RPMI8226 (cell line): ENCODE measurements around the gene RPL23.

Experiments
- DNase-seq: peaks from one replicate; pipeline ENCODE4 v3.0.0-alpha.2; 2015

The RPL23 gene

GRCh38 chr17:38853292-38854219, at the start of gene RPL23:
TSS of gene RPL23 (minus strand) at chr17:38853721. CDS start at chr17:38853710, 11 bp downstream.
- peak; percentile 98 for DNase-seq

DNA sequence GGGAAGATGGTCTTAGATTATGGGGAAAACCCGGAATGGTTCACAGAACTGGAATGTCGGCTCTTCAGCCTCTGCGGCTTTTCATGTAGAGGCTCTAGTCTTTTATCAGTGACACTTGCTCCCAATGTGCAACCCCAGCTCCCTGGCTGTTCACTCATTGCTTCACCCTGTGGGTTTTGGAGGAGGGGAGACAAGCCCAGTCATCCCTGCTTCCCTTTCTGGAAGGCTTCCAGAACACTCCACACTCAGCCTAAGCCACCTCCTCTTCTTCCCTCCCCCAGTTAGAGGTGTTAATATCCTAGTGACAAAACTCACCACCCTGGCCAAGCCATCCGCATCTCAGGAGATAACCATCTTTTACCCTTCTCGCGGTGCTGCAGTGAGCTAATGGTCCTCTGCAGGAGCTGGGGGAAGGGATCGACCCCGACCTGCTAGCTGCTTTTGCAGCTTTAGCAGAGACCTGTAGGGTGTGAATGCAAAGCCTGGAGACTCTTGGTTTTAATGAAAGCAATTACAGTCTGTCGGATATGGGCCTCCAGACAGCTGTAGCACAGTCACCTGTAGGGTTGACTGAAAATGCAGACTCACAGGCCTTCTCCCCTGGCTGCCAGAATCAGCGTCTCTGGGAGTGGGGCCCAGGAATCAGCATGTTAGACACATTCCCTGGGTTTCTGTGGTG, 47.6 kb upstream of the RPL23 start:
- no peak for DNase-seq

DNA sequence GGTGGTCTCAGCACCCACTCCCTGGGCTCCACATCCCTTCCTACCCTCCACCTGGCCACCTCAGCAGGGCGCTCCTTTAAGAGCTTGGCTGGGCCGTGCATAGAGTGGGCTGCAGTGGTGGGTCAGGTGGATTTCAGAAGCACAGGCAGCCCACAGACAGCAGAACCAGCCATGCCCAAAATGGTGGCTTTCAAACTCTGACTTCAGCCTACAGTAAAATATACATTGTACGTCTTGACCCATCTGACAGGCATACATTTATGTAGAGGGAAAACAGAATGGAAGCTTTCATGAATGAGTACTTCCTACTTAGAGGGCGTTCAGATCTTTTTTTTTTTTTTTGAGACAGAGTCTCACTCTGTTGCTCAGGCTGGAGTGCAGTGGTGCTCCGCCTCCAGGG, 45.9 kb upstream of the RPL23 start:
- no peak for DNase-seq

- peak; percentile 95 for DNase-seq
Measured at GRCh38 chr17:38898812-38899348, 45.4 kb upstream of the RPL23 start.

DNA sequence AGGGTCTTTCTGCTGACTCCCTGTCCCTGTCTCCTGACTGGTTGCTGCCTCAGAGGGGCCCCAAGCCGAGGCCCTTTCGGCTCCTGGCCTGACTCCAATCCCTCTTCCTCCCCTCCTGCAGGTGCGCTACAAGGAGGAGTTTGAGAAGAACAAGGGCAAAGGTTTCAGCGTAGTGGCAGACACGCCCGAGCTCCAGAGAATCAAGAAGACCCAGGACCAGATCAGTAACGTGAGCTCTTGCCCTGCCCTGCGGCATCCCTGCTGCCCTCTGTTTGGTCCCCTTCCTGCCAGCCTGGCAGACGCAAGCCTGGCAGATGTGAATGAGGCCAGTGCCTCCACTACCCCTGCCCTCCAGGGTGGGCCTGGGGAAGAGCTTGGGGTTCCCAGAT, 44.8 kb upstream of the RPL23 start:
- DNase-seq, result peak; percentile 89

GRCh38 chr17:38897671-38898290, 44.3 kb upstream of the RPL23 start:
- DNase-seq, result peak; percentile 60

DNA sequence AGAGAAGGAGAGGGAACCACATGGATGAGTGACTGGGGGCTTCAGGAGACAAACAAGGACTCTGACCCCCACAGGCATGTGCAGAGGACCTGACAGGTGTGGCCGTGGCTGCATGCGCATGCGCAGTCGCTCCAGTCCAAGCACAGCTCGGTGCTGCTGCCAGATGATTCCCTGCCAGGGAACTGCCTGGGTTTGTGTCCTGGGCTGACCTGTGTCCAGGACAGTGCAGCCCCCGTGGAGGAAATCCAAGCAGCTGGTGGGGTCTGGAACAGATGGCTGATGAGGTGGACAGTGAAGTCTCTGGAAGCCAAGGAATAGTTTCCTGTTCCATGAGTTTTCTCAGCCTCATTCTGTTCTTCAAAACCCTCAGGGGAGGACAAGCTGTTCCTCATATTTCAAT, 43.7 kb upstream of the RPL23 start:
- no peak for DNase-seq

- DNase-seq, result no peak
Measured at GRCh38 chr17:38896346-38896954, 42.9 kb upstream of the RPL23 start.

DNA sequence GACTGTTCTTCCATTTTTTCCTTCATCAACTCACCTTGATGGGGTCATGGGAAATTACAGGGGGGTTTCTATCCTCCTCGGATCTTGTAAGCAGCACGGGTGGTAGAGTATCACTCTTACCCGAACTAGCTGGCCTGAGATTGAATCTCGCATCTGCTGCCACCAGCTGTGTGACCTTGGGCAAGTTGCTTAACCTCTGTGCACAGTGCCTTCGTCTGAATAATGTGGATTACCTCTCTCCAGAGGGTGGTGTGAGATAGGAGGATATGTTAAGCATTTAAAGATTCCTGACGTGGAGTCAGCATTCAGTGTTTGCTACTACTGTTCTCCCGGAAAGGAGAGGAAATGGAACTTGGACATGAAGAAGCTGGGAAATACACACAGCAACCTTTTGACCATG, 40.8 kb upstream of the RPL23 start:
- DNase-seq, result no peak

DNA sequence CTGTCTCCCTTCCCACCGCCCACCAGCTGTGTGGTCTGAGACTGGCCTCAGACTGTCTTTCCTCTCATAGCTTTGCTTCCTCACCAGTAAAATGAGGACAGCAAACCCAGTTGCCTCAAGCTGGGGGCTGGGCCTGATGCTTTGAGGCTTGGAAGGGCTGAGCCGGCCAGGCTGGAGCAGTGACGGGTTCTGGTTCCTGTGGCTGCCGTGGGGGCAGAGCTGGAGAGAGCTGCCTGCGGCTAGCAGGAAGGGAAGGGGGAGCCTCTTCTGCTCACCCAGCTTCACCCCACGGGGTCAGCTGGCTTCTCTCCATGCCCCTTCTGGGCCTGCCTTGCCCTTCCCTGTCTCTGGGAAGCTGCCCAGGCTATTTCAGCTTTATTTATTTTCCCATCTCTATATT, 40.1 kb upstream of the RPL23 start:
- no peak for DNase-seq

- no peak for DNase-seq
Measured at GRCh38 chr17:38893113-38893512, 39.6 kb upstream of the RPL23 start.

GRCh38 chr17:38892620-38893019, 39.1 kb upstream of the RPL23 start:
- DNase-seq, result no peak

GRCh38 chr17:38892083-38892482, 38.6 kb upstream of the RPL23 start:
- no peak for DNase-seq

GRCh38 chr17:38891441-38891840, 37.9 kb upstream of the RPL23 start:
- no peak for DNase-seq

DNA sequence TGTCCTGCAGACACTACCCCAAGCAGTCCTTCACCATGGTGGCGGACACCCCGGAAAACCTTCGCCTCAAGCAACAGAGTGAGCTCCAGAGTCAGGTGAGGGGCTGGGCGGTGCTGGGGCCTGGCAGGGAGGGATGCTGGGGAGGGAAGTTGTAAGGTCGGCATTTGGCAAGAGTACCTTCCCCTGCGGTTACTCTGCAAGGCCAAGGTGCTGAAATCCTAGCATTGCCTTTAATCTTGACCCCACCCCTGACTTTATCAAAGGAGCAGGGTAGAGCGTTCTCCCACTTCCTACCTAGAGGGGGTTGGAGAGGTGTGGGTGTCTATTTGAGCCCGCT, 36.9 kb upstream of the RPL23 start:
- no peak for DNase-seq

GRCh38 chr17:38889745-38890409, 36.4 kb upstream of the RPL23 start:
- DNase-seq, result no peak

- no peak for DNase-seq
Measured at GRCh38 chr17:38888842-38889241, 35.3 kb upstream of the RPL23 start.

GRCh38 chr17:38886643-38887010, 33.1 kb upstream of the RPL23 start:
- no peak for DNase-seq

DNA sequence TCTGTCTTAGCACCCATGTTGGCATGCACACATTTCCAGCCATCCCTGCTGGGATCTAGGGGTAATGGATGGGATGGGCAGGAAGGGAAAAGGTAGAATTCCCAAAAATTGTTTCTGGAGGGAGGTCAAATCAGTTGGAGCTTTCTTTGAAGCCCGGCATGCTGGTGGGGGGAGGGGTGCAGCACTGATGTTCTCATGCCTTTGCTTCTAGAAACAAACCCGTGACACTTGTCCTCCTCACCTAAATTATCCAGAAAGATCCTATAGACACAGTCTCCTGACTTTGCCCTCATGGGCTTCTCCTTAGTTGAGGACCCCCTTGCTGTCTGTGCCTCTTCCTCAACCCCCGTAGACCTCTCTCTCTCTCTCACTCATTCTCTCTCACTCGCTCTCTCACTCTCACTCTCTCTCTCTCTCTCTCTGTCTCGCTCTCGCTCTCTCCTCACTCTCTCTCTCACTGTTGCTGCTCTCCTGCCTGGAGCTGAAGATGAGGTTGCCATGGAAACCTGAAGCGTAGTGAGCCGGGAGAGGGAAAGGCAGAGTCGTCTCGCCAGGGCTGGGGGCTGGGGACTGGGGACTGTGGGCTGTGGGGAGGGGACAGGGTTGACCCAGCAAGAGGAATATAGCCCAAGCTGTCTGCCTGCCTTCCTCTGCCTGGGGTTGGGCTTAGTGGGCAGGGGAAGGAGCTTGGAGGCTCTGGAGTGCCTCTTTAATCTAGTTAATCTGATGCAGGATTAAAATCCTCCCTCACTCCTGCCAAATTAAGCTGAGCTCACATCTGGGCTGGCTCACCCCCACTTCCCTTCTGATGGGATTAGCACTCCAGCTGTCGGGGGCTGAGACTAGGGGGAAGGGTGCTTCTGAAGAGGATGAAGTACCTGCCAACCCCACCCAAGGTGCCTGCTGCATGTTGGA, 32.5 kb upstream of the RPL23 start:
- no peak for DNase-seq

- DNase-seq, result no peak
Measured at GRCh38 chr17:38885044-38885727, 31.7 kb upstream of the RPL23 start.
